Activated B cell treated with CpG ODN at 0.5 μM for 24 hours (primary cell): ENCODE data around the gene ZNF280B. TPM values are rescaled to one million over a fixed set of nuclear protein-coding genes. Genes with fewer than 3 reads are reported as not detected.
"Not testable (repeated sequence)": the region's sequence is repeated elsewhere in the genome, so short reads cannot be mapped to it uniquely, and the experiment has no call there.

ENCODE experiments used
- ATAC-seq: fragments of 200-7000 bp; cut with Tn5 transposase; one replicate; pipeline ENCODE4 v1.10.0; 2021; ENCODE audit warnings: low read depth, mild to moderate bottlenecking, moderate library complexity
- CTCF ChIA-PET: fragments of 350-600 bp; sonication (Branson Sonifier 250); formaldehyde crosslinking; loops from one replicate; lab custom pipeline; 2021; ENCODE audit warnings: antibody characterized with exemption; lab: Charles Lee
- POLR2A ChIA-PET: fragments of 350-600 bp; sonication (Branson Sonifier 250); formaldehyde crosslinking; loops from one replicate; lab custom pipeline; 2021; ENCODE audit warnings: antibody characterized with exemption; lab: Charles Lee
- DNase-seq: peaks from one replicate; pipeline ENCODE4 v3.0.0; 2022
- H3K27ac Mint-ChIP-seq: one replicate; pipeline ENCODE4 v1.8.0; 2020; ENCODE audit warnings: mixed read lengths
- H3K27me3 Mint-ChIP-seq: one replicate; pipeline ENCODE4 v1.8.0; 2021; ENCODE audit warnings: mixed read lengths
- H3K36me3 Mint-ChIP-seq: one replicate; pipeline ENCODE4 v1.8.0; 2021; ENCODE audit warnings: low read depth, mixed read lengths
- H3K4me1 Mint-ChIP-seq: one replicate; pipeline ENCODE4 v1.8.0; 2021; ENCODE audit warnings: mixed read lengths
- H3K4me3 Mint-ChIP-seq: one replicate; pipeline ENCODE4 v1.8.0; 2020; ENCODE audit warnings: mild to moderate bottlenecking, mixed read lengths
- H3K9me3 Mint-ChIP-seq: one replicate; pipeline ENCODE4 v1.8.0; 2020; ENCODE audit warnings: mixed read lengths
- intact Hi-C: fragments of 100-400 bp; cut with micrococcal nuclease; formaldehyde crosslinking; loops from one replicate; pipeline ENCODE4 v1.15.1; 2024
- total RNA-seq: library from RNA; stranded (reverse); gene quantifications from 2 replicates; pipeline ENCODE4 v1.2.3, GENCODE V29; 2022
- TF ChIP-seq, protein P1 (sequence below): fragments of 200-600 bp; IDR thresholded peaks from one replicate; pipeline ENCODE4 v1.8.0; 2022; ENCODE audit warnings: antibody characterized with exemption, mild to moderate bottlenecking

The ZNF280B gene
- total RNA-seq, 1 donor from 2014 or later: 2.5 TPM

DNA sequence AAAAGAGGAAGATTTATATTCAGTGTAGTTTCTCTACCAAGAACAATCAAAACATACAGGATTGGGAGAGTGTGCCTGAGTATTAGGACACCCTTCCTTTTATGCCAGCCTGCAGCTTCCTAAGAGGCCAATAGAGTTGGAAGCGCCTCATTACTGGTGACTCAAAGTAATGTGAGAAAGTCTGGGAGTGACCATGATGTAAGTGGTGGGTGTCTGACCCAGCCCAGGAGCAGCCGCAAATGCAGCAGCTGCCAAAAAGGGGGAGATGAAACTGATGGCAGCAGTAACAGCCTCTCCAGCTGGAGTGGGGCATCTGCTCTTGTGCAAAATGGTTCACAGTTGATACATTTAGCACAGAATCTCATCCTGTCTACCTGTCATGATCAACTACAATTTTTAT is 62.0 kb downstream of the ZNF280B start:
- no peaks in the 10 kb centered on the region for H3K9me3 Mint-ChIP-seq
- CTCF ChIA-PET: interaction anchor here (0.6 to 1.0 kb wide), 2 partner anchors 17 to 80 kb away, joined by 3 read pairs; no protein-coding TSS in a partner anchor
- H3K4me1 Mint-ChIP-seq: peaks cover 24% of the 10 kb centered on the region
- no peak overlapping the region for H3K27ac Mint-ChIP-seq
- TF ChIP-seq, protein P1, sequence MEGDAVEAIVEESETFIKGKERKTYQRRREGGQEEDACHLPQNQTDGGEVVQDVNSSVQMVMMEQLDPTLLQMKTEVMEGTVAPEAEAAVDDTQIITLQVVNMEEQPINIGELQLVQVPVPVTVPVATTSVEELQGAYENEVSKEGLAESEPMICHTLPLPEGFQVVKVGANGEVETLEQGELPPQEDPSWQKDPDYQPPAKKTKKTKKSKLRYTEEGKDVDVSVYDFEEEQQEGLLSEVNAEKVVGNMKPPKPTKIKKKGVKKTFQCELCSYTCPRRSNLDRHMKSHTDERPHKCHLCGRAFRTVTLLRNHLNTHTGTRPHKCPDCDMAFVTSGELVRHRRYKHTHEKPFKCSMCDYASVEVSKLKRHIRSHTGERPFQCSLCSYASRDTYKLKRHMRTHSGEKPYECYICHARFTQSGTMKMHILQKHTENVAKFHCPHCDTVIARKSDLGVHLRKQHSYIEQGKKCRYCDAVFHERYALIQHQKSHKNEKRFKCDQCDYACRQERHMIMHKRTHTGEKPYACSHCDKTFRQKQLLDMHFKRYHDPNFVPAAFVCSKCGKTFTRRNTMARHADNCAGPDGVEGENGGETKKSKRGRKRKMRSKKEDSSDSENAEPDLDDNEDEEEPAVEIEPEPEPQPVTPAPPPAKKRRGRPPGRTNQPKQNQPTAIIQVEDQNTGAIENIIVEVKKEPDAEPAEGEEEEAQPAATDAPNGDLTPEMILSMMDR: no peak
- DNase-seq (no peak), ATAC-seq (no peak)
- no peaks in the 10 kb centered on the region for H3K27me3 Mint-ChIP-seq
- intact Hi-C loops: no loop called here
- POLR2A ChIA-PET: no interaction called here
- no peak overlapping the region for H3K4me3 Mint-ChIP-seq
- H3K36me3 Mint-ChIP-seq: no peaks in the 10 kb centered on the region

GRCh38 chr22:22444007-22444589 is 64.4 kb downstream of the ZNF280B start:
- CTCF ChIA-PET: not testable (repeated sequence)

DNA sequence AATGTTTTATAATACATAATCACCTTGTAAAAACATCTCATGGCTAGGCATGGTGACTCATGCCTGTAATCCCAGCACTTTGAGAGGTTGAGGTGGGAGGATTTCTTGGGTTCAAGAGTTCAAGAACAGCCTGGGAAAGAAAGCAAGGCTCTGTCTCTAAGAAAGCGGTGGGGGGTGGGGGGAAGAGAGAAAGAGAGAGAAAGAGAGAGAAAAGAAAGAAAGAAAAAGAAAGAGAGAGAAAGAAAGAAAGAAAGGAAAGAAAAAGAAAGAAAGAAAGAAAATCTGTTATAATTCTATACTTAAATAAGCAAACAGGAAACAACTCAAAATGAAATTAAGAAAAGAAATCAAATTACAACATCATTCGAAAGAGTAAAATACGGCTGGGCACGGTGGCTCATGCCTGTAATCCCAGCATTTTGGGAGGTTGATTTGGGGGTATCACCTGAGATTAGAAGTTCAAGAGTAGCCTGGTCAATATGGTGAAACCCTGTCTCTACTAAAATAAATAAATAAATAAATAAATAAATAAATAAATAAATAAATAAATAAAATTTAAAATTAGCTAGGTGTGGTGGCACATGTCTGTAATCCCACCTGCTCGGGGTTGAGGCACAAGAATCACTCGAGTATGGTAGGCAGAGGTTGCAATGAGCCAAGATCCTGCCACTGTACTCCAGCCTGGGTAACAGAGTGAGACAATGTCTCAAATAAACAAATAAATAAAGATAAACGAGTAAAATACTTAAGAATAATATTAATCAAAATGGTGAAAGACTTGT is 65.4 kb downstream of the ZNF280B start:
- Mint-ChIP-seq H3K9me3 (no peaks in the 10 kb centered on the region), H3K4me1 (peaks cover 7% of the 10 kb centered on the region), H3K27ac (no peak overlapping the region), H3K4me3 (no peak overlapping the region), H3K27me3 (peaks cover 4% of the 10 kb centered on the region), H3K36me3 (no peaks in the 10 kb centered on the region)
- TF ChIP-seq, protein P1: no peak
- DNase-seq: no peak
- ChIA-PET CTCF (no interaction called here), POLR2A (no interaction called here)
- intact Hi-C loops: no loop called here
- ATAC-seq: no peak

More at GRCh38 chr22:22444007-22444589, 64.4 kb downstream of the ZNF280B start:
- POLR2A ChIA-PET, H3K27ac Mint-ChIP-seq, H3K27me3 Mint-ChIP-seq, H3K4me3 Mint-ChIP-seq, intact Hi-C loops, H3K4me1 Mint-ChIP-seq, H3K9me3 Mint-ChIP-seq, DNase-seq, H3K36me3 Mint-ChIP-seq, ATAC-seq: not testable (repeated sequence)

DNA sequence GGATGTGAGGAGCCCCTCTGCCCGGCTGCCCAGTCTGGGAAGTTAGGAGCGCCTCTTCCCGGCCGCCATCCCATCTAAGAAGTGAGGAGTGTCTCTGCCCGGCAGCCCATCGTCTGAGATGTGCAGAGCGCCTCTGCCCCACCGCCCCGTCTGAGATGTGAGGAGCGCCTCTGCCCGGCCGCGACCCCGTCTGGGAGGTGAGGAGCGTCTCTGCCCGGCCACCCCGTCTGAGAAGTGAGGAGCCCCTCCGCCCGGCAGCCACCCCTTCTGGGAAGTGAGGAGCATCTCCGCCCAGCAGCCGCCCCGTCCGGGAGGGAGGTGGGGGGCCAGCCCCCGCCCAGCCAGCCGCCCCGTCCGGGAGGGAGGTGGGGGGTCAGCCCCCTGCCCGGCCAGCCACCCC is 66.9 kb downstream of the ZNF280B start:
- POLR2A ChIA-PET, CTCF ChIA-PET, H3K27me3 Mint-ChIP-seq: not testable (repeated sequence)

GRCh38 chr22:22440188-22440587 is 68.4 kb downstream of the ZNF280B start:
- TF ChIP-seq, protein P1: no peak
- Mint-ChIP-seq H3K4me3 (no peak overlapping the region), H3K27ac (no peak overlapping the region), H3K9me3 (peaks cover 2% of the 10 kb centered on the region), H3K4me1 (peaks cover 11% of the 10 kb centered on the region), H3K27me3 (peaks cover 4% of the 10 kb centered on the region), H3K36me3 (no peaks in the 10 kb centered on the region)
- no peak for DNase-seq
- CTCF ChIA-PET: no interaction called here
- intact Hi-C loops: no loop called here
- ATAC-seq: no peak
- POLR2A ChIA-PET: interaction anchor here (1.1 kb wide), 1 partner anchor 11 kb away, joined by 3 read pairs; no protein-coding TSS in a partner anchor

More for the DNA sequence above, 66.9 kb downstream of the ZNF280B start:
- H3K4me3 Mint-ChIP-seq, H3K4me1 Mint-ChIP-seq, H3K36me3 Mint-ChIP-seq, ATAC-seq, intact Hi-C loops, DNase-seq, H3K27ac Mint-ChIP-seq, H3K9me3 Mint-ChIP-seq: not testable (repeated sequence)

Other genes starting within 250 kb of the ZNF280B start
- gene ZNF280A, start 11.5 kb upstream of the ZNF280B start, total RNA-seq: not detected in 2 replicates
- gene PRAME, start 50.5 kb upstream of the ZNF280B start, total RNA-seq: 0.12 TPM in 1 of 2 replicates, not detected in the other
- gene GGTLC2, start 135.9 kb upstream of the ZNF280B start, total RNA-seq: not detected in 2 replicates